HG03095 (cell line): ENCODE data around the gene MMP15.
"Not testable (repeated sequence)": the region's sequence is repeated elsewhere in the genome, so short reads cannot be mapped to it uniquely, and the experiment has no call there.

ENCODE experiments used
- ATAC-seq: cut with Tn5 transposase; IDR thresholded peaks from one replicate; pipeline ENCODE4 v1.9.1; 2021; ENCODE audit warnings: moderate library complexity; ENCODE audit not compliant: unreplicated experiment

MMP15 gene

GRCh38 chr16:58025351-58026138 lies at the start of gene MMP15:
TSS of gene MMP15 (plus strand) at chr16:58025754. CDS start at chr16:58026351, 597 bp downstream.
- no peak for ATAC-seq

- no peak for ATAC-seq
Observed at GRCh38 chr16:57976331-57976796, 49.2 kb upstream of the MMP15 start.

- no peak for ATAC-seq
Observed at GRCh38 chr16:57977418-57978069, 48.0 kb upstream of the MMP15 start.

- not testable (repeated sequence) for ATAC-seq
Observed at GRCh38 chr16:57978070-57978465, 47.5 kb upstream of the MMP15 start.

GRCh38 chr16:57979006-57979585 lies 46.5 kb upstream of the MMP15 start:
- no peak for ATAC-seq

- ATAC-seq, result no peak
Observed at GRCh38 chr16:57981636-57982035, 43.9 kb upstream of the MMP15 start.

- ATAC-seq, result no peak
Observed at GRCh38 chr16:57982385-57982784, 43.2 kb upstream of the MMP15 start.

GRCh38 chr16:57984443-57985203 lies 40.9 kb upstream of the MMP15 start:
- ATAC-seq, result peak; percentile 81

- ATAC-seq, result peak; percentile 19
Observed at GRCh38 chr16:57985204-57986181, 40.1 kb upstream of the MMP15 start.

- no peak for ATAC-seq
Observed at GRCh38 chr16:57986196-57986595, 39.4 kb upstream of the MMP15 start.

GRCh38 chr16:57987441-57988177 lies 37.9 kb upstream of the MMP15 start:
- ATAC-seq, result no peak

GRCh38 chr16:57988929-57989328 lies 36.6 kb upstream of the MMP15 start:
- no peak for ATAC-seq

- no peak for ATAC-seq
Observed at GRCh38 chr16:57991551-57992059, 33.9 kb upstream of the MMP15 start.

- ATAC-seq, result no peak
Observed at GRCh38 chr16:57992084-57992483, 33.5 kb upstream of the MMP15 start.

GRCh38 chr16:57993438-57993837 lies 32.1 kb upstream of the MMP15 start:
- ATAC-seq, result no peak

- ATAC-seq, result no peak
Observed at GRCh38 chr16:57993897-57994296, 31.7 kb upstream of the MMP15 start.

- no peak for ATAC-seq
Observed at GRCh38 chr16:57994361-57994760, 31.2 kb upstream of the MMP15 start.

GRCh38 chr16:57994778-57995177 lies 30.8 kb upstream of the MMP15 start:
- ATAC-seq, result peak; percentile 59
